Keratinocyte (primary cell): ENCODE results near the gene PIP5K1A. TPM values are rescaled to one million over a fixed set of nuclear protein-coding genes. Genes with fewer than 3 reads are reported as not detected.

Source experiments
- DNase-seq: peaks from one replicate; pipeline ENCODE4 v3.0.0-alpha.2; 2011; ENCODE audit warnings: low read depth, missing footprints, low spot score
- FAIRE-seq: peaks from 2 replicates; lab custom pipeline; 2011; peaks lifted over from hg19 to GRCh38; lab: Jason Lieb, UNC
- H2AFZ ChIP-seq: 2 replicates; pipeline ENCODE4 v1.6.0; 2012; ENCODE audit warnings: low read length, control low read depth, inconsistent platforms; ENCODE audit not compliant: control insufficient read depth
- H3K27ac ChIP-seq: 2 replicates; pipeline ENCODE4 v1.5.1; 2011; ENCODE audit warnings: low read length; ENCODE audit not compliant: control insufficient read depth, insufficient read depth
- H3K27me3 ChIP-seq: 3 replicates; pipeline ENCODE4 v1.6.0; 2011; ENCODE audit warnings: low read length; ENCODE audit not compliant: control insufficient read depth, insufficient read depth; ENCODE audit errors: extremely low read depth
- H3K36me3 ChIP-seq, 2 experiments: 2 replicates in 1 of 2; 3 replicates in 1 of 2; pipeline ENCODE4 v1.5.1; 2011; ENCODE audit warnings: low read length in 2 of 2, mild to moderate bottlenecking in 1 of 2; ENCODE audit not compliant: control insufficient read depth in 2 of 2, insufficient read depth in 2 of 2; ENCODE audit errors: extremely low read depth in 1 of 2
- H3K4me1 ChIP-seq: 3 replicates; pipeline ENCODE4 v1.5.1; 2011; ENCODE audit warnings: low read length; ENCODE audit not compliant: control insufficient read depth, insufficient read depth; ENCODE audit errors: extremely low read depth
- H3K4me2 ChIP-seq: 3 replicates; pipeline ENCODE4 v1.6.0; 2011; ENCODE audit warnings: low read depth, low read length; ENCODE audit not compliant: control insufficient read depth, insufficient read depth; ENCODE audit errors: extremely low read depth
- H3K4me3 ChIP-seq, 3 experiments: fragments of 200-600 bp in 1 of 3; sonication (generic) in 1 of 3; 2 replicates in 2 of 3; 3 replicates in 1 of 3; pipeline ENCODE4 v1.5.1; 2011 to 2016; ENCODE audit warnings: low read length in 3 of 3, mild to moderate bottlenecking in 3 of 3, control low read depth in 2 of 3, inconsistent platforms in 1 of 3, low read depth in 1 of 3, mixed read lengths in 1 of 3, mixed run types in 1 of 3, moderate library complexity in 1 of 3; ENCODE audit not compliant: control insufficient read depth in 2 of 3, insufficient read depth in 2 of 3; ENCODE audit errors: extremely low read depth in 1 of 3
- H3K79me2 ChIP-seq: 2 replicates; pipeline ENCODE4 v1.6.0; 2012; ENCODE audit warnings: low read length; ENCODE audit not compliant: control insufficient read depth, insufficient read depth
- H3K9ac ChIP-seq: 3 replicates; pipeline ENCODE4 v1.6.0; 2011; ENCODE audit warnings: low read length; ENCODE audit not compliant: control insufficient read depth, insufficient read depth; ENCODE audit errors: extremely low read depth
- H3K9me1 ChIP-seq: 3 replicates; pipeline ENCODE4 v1.6.0; 2011; ENCODE audit warnings: low read length; ENCODE audit not compliant: control insufficient read depth, insufficient read depth; ENCODE audit errors: extremely low read depth
- H3K9me3 ChIP-seq: 2 replicates; pipeline ENCODE4 v1.5.1; 2012; ENCODE audit warnings: low read depth, low read length; ENCODE audit not compliant: control insufficient read depth
- H4K20me1 ChIP-seq: 3 replicates; pipeline ENCODE4 v1.6.0; 2011; ENCODE audit warnings: low read length; ENCODE audit not compliant: control insufficient read depth, insufficient read depth; ENCODE audit errors: extremely low read depth
- EZH2 ChIP-seq: IDR thresholded peaks from one replicate; pipeline ENCODE4 v1.6.1; 2012; ENCODE audit warnings: inconsistent platforms, mild to moderate bottlenecking, low read length, moderate library complexity
- dilution Hi-C: fragments of 300-500 bp; cut with MboI; formaldehyde crosslinking; loops from one replicate; pipeline ENCODE4 v1.7.0; 2020; ENCODE audit warnings: low sequenced_read_pairs; ENCODE audit not compliant: extremely low pct_ligation_motif_present
- polyA plus RNA-seq, 5 experiments: library from polyadenylated mRNA; depleted of rRNA in 3 of 5; stranded (reverse) in 3 of 5; stranded (forward) in 1 of 5; unstranded in 1 of 5; fragments of >200 nt; gene quantifications; 1 replicate in 1 of 5; 2 replicates in 3 of 5; 3 replicates in 1 of 5; pipeline versions ENCODE4 v1.2.1 to v1.2.3, GENCODE V29; 2011 to 2012; ENCODE audit warnings: missing spikeins in 2 of 5, low read depth in 1 of 5, low replicate concordance in 1 of 5
- TF ChIP-seq, protein P1 (sequence below), 3 experiments: IDR thresholded peaks in 1 of 3; conservative IDR thresholded peaks in 1 of 3; optimal IDR thresholded peaks in 1 of 3; 2 replicates in 2 of 3; 3 replicates in 1 of 3; pipeline versions ENCODE3 to v1.5.1; 2011; ENCODE audit warnings: low read length in 3 of 3, mild to moderate bottlenecking in 3 of 3, moderate library complexity in 2 of 3, control low read depth in 1 of 3, inconsistent platforms in 1 of 3; ENCODE audit not compliant: insufficient read depth in 2 of 3; ENCODE audit errors: extremely low read depth in 1 of 3

Gene PIP5K1A
- polyA plus RNA-seq, 1 donor (not counting 4 experiments of a cell fraction or from before 2014, with no cell fraction given), result 124 TPM

DNA sequence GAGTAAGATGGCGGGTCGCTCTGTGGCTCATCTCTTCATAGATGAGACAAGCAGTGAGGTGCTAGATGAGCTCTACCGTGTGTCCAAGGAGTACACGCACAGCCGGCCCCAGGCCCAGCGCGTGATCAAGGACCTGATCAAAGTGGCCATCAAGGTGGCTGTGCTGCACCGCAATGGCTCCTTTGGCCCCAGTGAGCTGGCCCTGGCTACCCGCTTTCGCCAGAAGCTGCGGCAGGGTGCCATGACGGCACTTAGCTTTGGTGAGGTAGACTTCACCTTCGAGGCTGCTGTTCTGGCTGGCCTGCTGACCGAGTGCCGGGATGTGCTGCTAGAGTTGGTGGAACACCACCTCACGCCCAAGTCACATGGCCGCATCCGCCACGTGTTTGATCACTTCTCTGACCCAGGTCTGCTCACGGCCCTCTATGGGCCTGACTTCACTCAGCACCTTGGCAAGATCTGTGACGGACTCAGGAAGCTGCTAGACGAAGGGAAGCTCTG lies 39.6 kb upstream of the PIP5K1A start:
- Histone ChIP-seq H4K20me1 (no peaks in the 10 kb centered on the region), H3K36me3 (peaks cover 10 to 21% of the 10 kb centered on the region in 2 experiments), H3K9ac (no peak overlapping the region), H3K4me1 (peaks cover 3% of the 10 kb centered on the region), H3K79me2 (no peaks in the 10 kb centered on the region), H3K4me2 (no peak overlapping the region), H3K4me3 (no peak overlapping the region), H3K9me1 (no peaks in the 10 kb centered on the region), H2AFZ (no peak overlapping the region), H3K27me3 (no peaks in the 10 kb centered on the region), H3K9me3 (no peaks in the 10 kb centered on the region), H3K27ac (no peak overlapping the region)
- no peak for DNase-seq
- FAIRE-seq, result no peak
- TF ChIP-seq EZH2, result no peak
- TF ChIP-seq, protein P1, sequence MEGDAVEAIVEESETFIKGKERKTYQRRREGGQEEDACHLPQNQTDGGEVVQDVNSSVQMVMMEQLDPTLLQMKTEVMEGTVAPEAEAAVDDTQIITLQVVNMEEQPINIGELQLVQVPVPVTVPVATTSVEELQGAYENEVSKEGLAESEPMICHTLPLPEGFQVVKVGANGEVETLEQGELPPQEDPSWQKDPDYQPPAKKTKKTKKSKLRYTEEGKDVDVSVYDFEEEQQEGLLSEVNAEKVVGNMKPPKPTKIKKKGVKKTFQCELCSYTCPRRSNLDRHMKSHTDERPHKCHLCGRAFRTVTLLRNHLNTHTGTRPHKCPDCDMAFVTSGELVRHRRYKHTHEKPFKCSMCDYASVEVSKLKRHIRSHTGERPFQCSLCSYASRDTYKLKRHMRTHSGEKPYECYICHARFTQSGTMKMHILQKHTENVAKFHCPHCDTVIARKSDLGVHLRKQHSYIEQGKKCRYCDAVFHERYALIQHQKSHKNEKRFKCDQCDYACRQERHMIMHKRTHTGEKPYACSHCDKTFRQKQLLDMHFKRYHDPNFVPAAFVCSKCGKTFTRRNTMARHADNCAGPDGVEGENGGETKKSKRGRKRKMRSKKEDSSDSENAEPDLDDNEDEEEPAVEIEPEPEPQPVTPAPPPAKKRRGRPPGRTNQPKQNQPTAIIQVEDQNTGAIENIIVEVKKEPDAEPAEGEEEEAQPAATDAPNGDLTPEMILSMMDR (optimal IDR thresholded peaks at IDR 0.05 in 1 of 3, IDR thresholded peaks at IDR 0.05 in 1 of 3, conservative IDR thresholded peaks at IDR 0.05 in 1 of 3; ENCODE audit: extremely low read depth in 1 of 3, insufficient read depth in 2 of 3, low read length in 3 of 3), result no peak
- dilution Hi-C loops, result no loop called here

DNA sequence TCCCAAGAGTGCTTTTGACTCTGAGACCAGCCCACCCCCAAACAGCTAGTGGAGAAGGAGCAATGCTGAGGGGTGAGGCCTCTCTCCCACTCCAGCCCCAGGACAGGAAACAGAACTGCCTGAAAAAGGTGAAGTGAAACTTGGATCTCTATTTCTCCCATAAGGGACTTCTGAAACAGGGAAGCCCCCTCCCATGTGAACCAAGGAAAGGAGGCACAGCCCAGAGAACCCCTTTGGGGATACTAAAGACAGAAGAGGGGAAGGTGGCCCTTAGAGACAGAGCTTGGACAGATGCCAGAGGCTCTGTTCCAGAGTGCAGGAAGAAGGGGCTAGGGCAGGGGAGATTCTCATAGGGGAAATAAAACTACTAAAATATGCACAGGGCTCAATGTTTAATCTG lies 39.0 kb upstream of the PIP5K1A start:
- dilution Hi-C loops, result no loop called here
- no peaks in the 10 kb centered on the region for H3K27me3 ChIP-seq
- H3K4me1 ChIP-seq, result peaks cover 3% of the 10 kb centered on the region
- H3K4me2 ChIP-seq, result no peak overlapping the region
- TF ChIP-seq EZH2, result no peak
- TF ChIP-seq, protein P1 (optimal IDR thresholded peaks at IDR 0.05 in 1 of 3, IDR thresholded peaks at IDR 0.05 in 1 of 3, conservative IDR thresholded peaks at IDR 0.05 in 1 of 3; ENCODE audit: extremely low read depth in 1 of 3, insufficient read depth in 2 of 3, low read length in 3 of 3), result no peak
- peaks cover 10 to 21% of the 10 kb centered on the region in 2 experiments for H3K36me3 ChIP-seq
- H3K79me2 ChIP-seq, result no peaks in the 10 kb centered on the region
- H3K9me3 ChIP-seq, result no peaks in the 10 kb centered on the region
- no peak for FAIRE-seq
- H3K4me3 ChIP-seq, result no peak overlapping the region
- H4K20me1 ChIP-seq, result no peaks in the 10 kb centered on the region
- H3K27ac ChIP-seq, result no peak overlapping the region
- H2AFZ ChIP-seq, result no peak overlapping the region
- no peak overlapping the region for H3K9ac ChIP-seq
- H3K9me1 ChIP-seq, result no peaks in the 10 kb centered on the region
- no peak for DNase-seq
